Superior temporal gyrus (tissue), 1 donor: ENCODE data around the gene FLOT2.
"Not testable (repeated sequence)": the region's sequence is repeated elsewhere in the genome, so short reads cannot be mapped to it uniquely, and the experiment has no call there.

Experiments used
- DNase-seq: peaks from one replicate; pipeline ENCODE4 v3.0.0-alpha.2; 2016; ENCODE audit errors: extremely low spot score

Gene FLOT2

GRCh38 chr17:28917029-28917428, 19.5 kb upstream of the FLOT2 start:
- no peak for DNase-seq

GRCh38 chr17:28916302-28916934, 18.9 kb upstream of the FLOT2 start:
- DNase-seq: peak; percentile 73

GRCh38 chr17:28912938-28913333, 15.4 kb upstream of the FLOT2 start:
- DNase-seq: no peak

- no peak for DNase-seq
Observed at GRCh38 chr17:28912281-28912937, 14.9 kb upstream of the FLOT2 start.

- DNase-seq: no peak
Observed at GRCh38 chr17:28911411-28912045, 14.0 kb upstream of the FLOT2 start.

- no peak for DNase-seq
Observed at GRCh38 chr17:28910534-28910933, 13.0 kb upstream of the FLOT2 start.

GRCh38 chr17:28908640-28909167, 11.2 kb upstream of the FLOT2 start:
- peak; percentile 41 for DNase-seq

GRCh38 chr17:28907709-28908475, 10.4 kb upstream of the FLOT2 start:
- peak; percentile 22 for DNase-seq

- DNase-seq: no peak
Observed at GRCh38 chr17:28906706-28907438, 9.3 kb upstream of the FLOT2 start.

- peak; percentile 16 for DNase-seq
Observed at GRCh38 chr17:28906276-28906675, 8.7 kb upstream of the FLOT2 start.

- DNase-seq: no peak
Observed at GRCh38 chr17:28904800-28905199, 7.3 kb upstream of the FLOT2 start.

GRCh38 chr17:28903546-28903841, 6.0 kb upstream of the FLOT2 start:
- DNase-seq: not testable (repeated sequence)

GRCh38 chr17:28902819-28903545, 5.4 kb upstream of the FLOT2 start, which contains the start of gene DHRS13:
TSS of gene DHRS13 (minus strand) at chr17:28903079. CDS start at chr17:28902944, 135 bp downstream.
- peak; percentile 82 for DNase-seq

- no peak for DNase-seq
Observed at GRCh38 chr17:28901866-28902818, 4.6 kb upstream of the FLOT2 start.

- no peak for DNase-seq
Observed at GRCh38 chr17:28900986-28901726, 3.6 kb upstream of the FLOT2 start.

GRCh38 chr17:28899212-28899815, 1.8 kb upstream of the FLOT2 start:
- no peak for DNase-seq

- no peak for DNase-seq
Observed at GRCh38 chr17:28898527-28898955, 1.0 kb upstream of the FLOT2 start.

- DNase-seq: peak; percentile 46
Observed at GRCh38 chr17:28897769-28898526, 415 bp upstream of the FLOT2 start.
